ENCODE measurements around the gene CDK12. TPM values are rescaled to one million over a fixed set of nuclear protein-coding genes. Genes with fewer than 3 reads are reported as not detected.

CDK12 gene
- total RNA-seq, 2 donors from 2014 or later, result 40.1 to 55.3 TPM

- Histone ChIP-seq H3K27me3 (no peaks in the 10 kb centered on the region), H3K9ac (ENCODE audit: low read depth in 2 of 2, low read length in 2 of 2) (no peak overlapping the region), H3K27ac (no peak overlapping the region), H3K36me3 (no peaks in the 10 kb centered on the region), H3K9me3 (no peaks in the 10 kb centered on the region), H3K4me3 (no peak overlapping the region), H3K4me1 (no peaks in the 10 kb centered on the region)
- TF ChIP-seq, protein P1, sequence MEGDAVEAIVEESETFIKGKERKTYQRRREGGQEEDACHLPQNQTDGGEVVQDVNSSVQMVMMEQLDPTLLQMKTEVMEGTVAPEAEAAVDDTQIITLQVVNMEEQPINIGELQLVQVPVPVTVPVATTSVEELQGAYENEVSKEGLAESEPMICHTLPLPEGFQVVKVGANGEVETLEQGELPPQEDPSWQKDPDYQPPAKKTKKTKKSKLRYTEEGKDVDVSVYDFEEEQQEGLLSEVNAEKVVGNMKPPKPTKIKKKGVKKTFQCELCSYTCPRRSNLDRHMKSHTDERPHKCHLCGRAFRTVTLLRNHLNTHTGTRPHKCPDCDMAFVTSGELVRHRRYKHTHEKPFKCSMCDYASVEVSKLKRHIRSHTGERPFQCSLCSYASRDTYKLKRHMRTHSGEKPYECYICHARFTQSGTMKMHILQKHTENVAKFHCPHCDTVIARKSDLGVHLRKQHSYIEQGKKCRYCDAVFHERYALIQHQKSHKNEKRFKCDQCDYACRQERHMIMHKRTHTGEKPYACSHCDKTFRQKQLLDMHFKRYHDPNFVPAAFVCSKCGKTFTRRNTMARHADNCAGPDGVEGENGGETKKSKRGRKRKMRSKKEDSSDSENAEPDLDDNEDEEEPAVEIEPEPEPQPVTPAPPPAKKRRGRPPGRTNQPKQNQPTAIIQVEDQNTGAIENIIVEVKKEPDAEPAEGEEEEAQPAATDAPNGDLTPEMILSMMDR (IDR thresholded peaks at IDR 0.05), result no peak
- DNase-seq, result no peak
- intact Hi-C loops (cut with DNase I), result no loop called here
Observed at GRCh38 chr17:39556423-39556822, 95.1 kb downstream of the CDK12 start.

- H3K9ac ChIP-seq (ENCODE audit: low read depth in 2 of 2, low read length in 2 of 2), result no peak overlapping the region
- no peak overlapping the region for H3K4me3 ChIP-seq
- no peaks in the 10 kb centered on the region for H3K9me3 ChIP-seq
- H3K4me1 ChIP-seq, result no peaks in the 10 kb centered on the region
- no peak for DNase-seq
- no peak overlapping the region for H3K27ac ChIP-seq
- intact Hi-C loops (cut with DNase I), result no loop called here
- TF ChIP-seq, protein P1 (IDR thresholded peaks at IDR 0.05), result no peak
- no peaks in the 10 kb centered on the region for H3K36me3 ChIP-seq
- no peaks in the 10 kb centered on the region for H3K27me3 ChIP-seq
Observed at GRCh38 chr17:39562395-39562794, 101.1 kb downstream of the CDK12 start.

DNA sequence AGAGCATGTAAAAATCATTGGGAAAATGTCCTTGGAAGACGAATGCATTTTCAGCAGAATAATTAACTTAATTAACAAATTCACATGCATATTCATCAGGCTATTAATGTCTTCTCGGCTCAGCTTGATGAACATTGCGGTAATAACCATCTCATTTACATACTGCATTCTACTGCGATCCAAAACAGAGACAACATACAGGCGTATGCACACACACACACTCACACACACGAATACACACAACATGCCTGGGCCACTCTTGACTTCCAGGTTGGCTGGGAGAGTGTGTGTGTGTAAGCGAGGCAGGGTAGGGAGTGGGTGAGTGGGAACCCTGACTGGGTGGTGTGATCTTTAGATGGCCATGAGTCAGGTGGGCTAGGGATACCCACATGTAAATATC is 101.7 kb downstream of the CDK12 start:
- no peaks in the 10 kb centered on the region for H3K27me3 ChIP-seq
- DNase-seq, result no peak
- no peak overlapping the region for H3K27ac ChIP-seq
- H3K4me1 ChIP-seq, result no peaks in the 10 kb centered on the region
- no peak overlapping the region for H3K9ac ChIP-seq (ENCODE audit: low read depth in 2 of 2, low read length in 2 of 2)
- no peak overlapping the region for H3K4me3 ChIP-seq
- H3K9me3 ChIP-seq, result no peaks in the 10 kb centered on the region
- TF ChIP-seq, protein P1 (IDR thresholded peaks at IDR 0.05), result no peak
- intact Hi-C loops (cut with DNase I), result no loop called here
- no peaks in the 10 kb centered on the region for H3K36me3 ChIP-seq

DNA sequence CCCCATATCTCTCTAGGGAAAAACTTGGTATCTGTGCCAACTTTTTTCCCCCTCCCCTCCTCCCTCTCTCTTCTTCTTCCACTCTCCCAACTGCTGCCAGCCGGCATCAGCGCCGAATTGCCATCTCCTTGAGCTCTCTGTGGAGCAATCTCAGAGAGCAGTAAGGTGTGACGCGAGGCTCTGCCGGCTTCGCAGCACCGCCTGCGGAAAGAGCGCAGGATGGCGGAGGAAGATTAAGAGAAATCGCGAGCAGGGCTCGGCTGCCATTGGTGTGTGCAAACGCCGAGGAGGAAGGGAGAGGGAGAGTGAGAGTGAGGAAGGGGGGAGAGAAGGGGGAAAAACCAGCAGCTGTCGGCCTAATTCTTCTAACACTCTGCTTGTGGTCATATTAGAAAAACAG is 102.2 kb downstream of the CDK12 start:
- DNase-seq, result no peak
- H3K27ac ChIP-seq, result no peak overlapping the region
- intact Hi-C loops (cut with DNase I), result no loop called here

DNA sequence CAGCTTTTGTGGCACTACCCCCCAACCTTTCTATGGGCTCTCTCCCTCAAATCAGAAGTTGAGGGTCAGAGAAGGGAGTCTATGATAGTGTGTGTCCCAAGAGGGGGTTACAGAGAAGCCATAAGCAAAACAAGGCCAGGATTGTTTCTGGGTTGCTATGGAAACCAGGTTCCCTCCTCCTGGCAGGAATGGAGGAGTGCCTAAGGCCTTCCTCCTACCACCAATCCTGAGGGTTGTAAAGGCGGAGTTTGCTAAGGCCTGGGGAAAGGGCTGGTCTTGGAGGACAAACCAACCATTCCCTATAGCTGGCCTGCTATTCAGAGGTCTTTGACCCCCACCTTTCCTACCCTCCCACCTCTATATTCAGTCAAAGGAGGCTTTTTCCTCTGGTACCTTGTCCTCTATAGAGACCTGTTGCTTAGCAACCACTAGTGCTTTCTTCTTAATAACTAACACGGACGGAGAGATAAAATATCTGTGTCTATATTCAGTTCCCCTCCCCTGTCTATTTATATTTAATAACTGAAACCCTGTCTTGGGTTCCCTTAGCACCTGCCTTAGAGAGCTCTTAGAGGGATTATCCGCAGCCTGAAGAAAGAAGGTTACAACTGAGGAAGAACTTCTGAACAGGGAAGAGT is 103.0 kb downstream of the CDK12 start:
- no peak for DNase-seq

More for the DNA sequence above, 102.2 kb downstream of the CDK12 start:
- no peak overlapping the region for H3K9ac ChIP-seq (ENCODE audit: low read depth in 2 of 2, low read length in 2 of 2)
- no peaks in the 10 kb centered on the region for H3K4me1 ChIP-seq
- H3K9me3 ChIP-seq, result no peaks in the 10 kb centered on the region
- TF ChIP-seq, protein P1 (IDR thresholded peaks at IDR 0.05), result no peak
- no peaks in the 10 kb centered on the region for H3K27me3 ChIP-seq
- H3K36me3 ChIP-seq, result no peaks in the 10 kb centered on the region
- no peak overlapping the region for H3K4me3 ChIP-seq

More for the DNA sequence above, 103.0 kb downstream of the CDK12 start:
- no peak overlapping the region for H3K9ac ChIP-seq (ENCODE audit: low read depth in 2 of 2, low read length in 2 of 2)
- no peaks in the 10 kb centered on the region for H3K9me3 ChIP-seq
- TF ChIP-seq, protein P1 (IDR thresholded peaks at IDR 0.05), result no peak
- no peak overlapping the region for H3K27ac ChIP-seq
- no peaks in the 10 kb centered on the region for H3K27me3 ChIP-seq
- intact Hi-C loops (cut with DNase I), result no loop called here
- H3K4me3 ChIP-seq, result no peak overlapping the region
- no peaks in the 10 kb centered on the region for H3K4me1 ChIP-seq
- H3K36me3 ChIP-seq, result no peaks in the 10 kb centered on the region
